HepG2 (cell line): ENCODE data around the gene FAM228B. TPM values are rescaled to one million over a fixed set of nuclear protein-coding genes. Genes with fewer than 3 reads are reported as not detected.

ENCODE experiments used
- ATAD3A ChIP-seq: sonication (generic); formaldehyde crosslinking; IDR thresholded peaks from 2 replicates; pipeline ENCODE4 v1.4.0; 2020; ENCODE audit warnings: missing genetic modification reagents
- ATF6 ChIP-seq: sonication (generic); formaldehyde crosslinking; conservative IDR thresholded peaks from 2 replicates; pipeline ENCODE4 v1.4.0; 2020; ENCODE audit warnings: missing genetic modification reagents
- CBX5 ChIP-seq: sonication (generic); formaldehyde crosslinking; IDR thresholded peaks from 2 replicates; pipeline ENCODE4 v1.4.0; 2020; ENCODE audit warnings: missing genetic modification reagents, borderline replicate concordance
- HNF4A ChIP-seq: sonication (generic); formaldehyde crosslinking; IDR thresholded peaks from 2 replicates; pipeline ENCODE4 v1.4.0; 2020; ENCODE audit warnings: missing genetic modification reagents
- MEIS2 ChIP-seq: sonication (generic); formaldehyde crosslinking; IDR thresholded peaks from 2 replicates; pipeline ENCODE4 v1.9.0; 2021; ENCODE audit warnings: mild to moderate bottlenecking, missing genetic modification reagents
- POLR2AphosphoS5 ChIP-seq: IDR thresholded peaks from 2 replicates; pipeline ENCODE4 v1.6.1; 2012; ENCODE audit warnings: low read depth, low read length
- SMARCC2 ChIP-seq: fragments of 450-650 bp; IDR thresholded peaks from 2 replicates; pipeline ENCODE4 v1.6.1; 2017; ENCODE audit warnings: antibody characterized with exemption, mild to moderate bottlenecking
- SP140L ChIP-seq: sonication (generic); formaldehyde crosslinking; IDR thresholded peaks from 2 replicates; pipeline ENCODE4 v1.4.0; 2020; ENCODE audit warnings: missing genetic modification reagents, borderline replicate concordance
- SRSF4 ChIP-seq: fragments of 200-400 bp; formaldehyde crosslinking; IDR thresholded peaks from one replicate; pipeline ENCODE4 v1.6.1; 2018; ENCODE audit warnings: mild to moderate bottlenecking, low read depth, low read length, moderate library complexity; ENCODE audit not compliant: poor library complexity, severe bottlenecking
- TP53 ChIP-seq: sonication (generic); formaldehyde crosslinking; conservative IDR thresholded peaks from 2 replicates; pipeline ENCODE4 v1.4.0; 2020; ENCODE audit warnings: missing genetic modification reagents
- UBTF ChIP-seq: sonication (generic); formaldehyde crosslinking; IDR thresholded peaks from 2 replicates; pipeline ENCODE4 v1.4.0; 2020; ENCODE audit warnings: mild to moderate bottlenecking, missing genetic modification reagents
- ZC3H4 ChIP-seq: sonication (generic); formaldehyde crosslinking; IDR thresholded peaks from 2 replicates; pipeline ENCODE4 v1.4.0; 2020; ENCODE audit warnings: missing genetic modification reagents, borderline replicate concordance
- ZMYM3 ChIP-seq: sonication (generic); formaldehyde crosslinking; IDR thresholded peaks from 2 replicates; pipeline ENCODE4 v1.5.1; 2020; ENCODE audit warnings: mild to moderate bottlenecking, missing genetic modification reagents
- ZNF17 ChIP-seq: sonication (generic); formaldehyde crosslinking; IDR thresholded peaks from 2 replicates; pipeline ENCODE4 v1.5.0; 2020; ENCODE audit warnings: mild to moderate bottlenecking, missing genetic modification reagents
- ZNF281 ChIP-seq: sonication (generic); formaldehyde crosslinking; IDR thresholded peaks from 2 replicates; pipeline ENCODE4 v1.4.0; 2020; ENCODE audit warnings: missing genetic modification reagents, borderline replicate concordance
- ZNF3 ChIP-seq: IDR thresholded peaks from 2 replicates; pipeline ENCODE4 v1.7.0; 2017; ENCODE audit warnings: inconsistent platforms
- ZNF510 ChIP-seq: sonication (generic); formaldehyde crosslinking; IDR thresholded peaks from 2 replicates; pipeline ENCODE4 v1.4.0; 2020; ENCODE audit warnings: low read depth, mild to moderate bottlenecking, missing genetic modification reagents
- ZNF770 ChIP-seq: sonication (generic); formaldehyde crosslinking; IDR thresholded peaks from 2 replicates; pipeline ENCODE4 v1.5.0; 2020; ENCODE audit warnings: mild to moderate bottlenecking, missing genetic modification reagents
- ZZZ3 ChIP-seq: sonication (generic); formaldehyde crosslinking; IDR thresholded peaks from 2 replicates; pipeline ENCODE4 v1.4.0; 2020; ENCODE audit warnings: missing genetic modification reagents, mild to moderate bottlenecking, borderline replicate concordance
- polyA plus RNA-seq, 8 experiments: library from polyadenylated mRNA; depleted of rRNA in 3 of 8; stranded (reverse) in 7 of 8; unstranded in 1 of 8; fragments of >200 nt; fragmentation: Illumina TruSeq in 4 of 8; extraction: Trizol in 4 of 8; gene quantifications; 2 replicates each; pipeline versions ENCODE4 v1.2.1 to v1.2.3, GENCODE V29; 2011 to 2016; ENCODE audit warnings: low read depth in 4 of 8, missing spikeins in 1 of 8, mixed read lengths in 1 of 8; ENCODE audit not compliant: insufficient read depth in 1 of 8
- total RNA-seq, 5 experiments: library from RNA; depleted of rRNA; stranded (reverse); fragments of >200 nt; fragmentation: Illumina TruSeq; extraction: Trizol; gene quantifications; 2 replicates each; pipeline ENCODE4 v1.2.3, GENCODE V29; 2016; ENCODE audit warnings: low read depth in 1 of 5

FAM228B gene
- total and polyA plus RNA-seq, 2 of the 13 experiments (the other 11 are each of a cell fraction or from before 2014, with no cell fraction given): 0.79 to 1.1 TPM

GRCh38 chr2:24084386-24085199 is 38.7 kb upstream of the FAM228B start, which contains the start of gene TP53I3 (continued):
- TF ChIP-seq ATAD3A: no peak
- TF ChIP-seq ZNF281: no peak; the same call in 1 of the 2 replicates
- TF ChIP-seq TP53 (CRISPR knock-in tag): no peak
- TF ChIP-seq ZNF17: no peak
- TF ChIP-seq ZNF770 (CRISPR knock-in tag): peak; percentile 95
- TF ChIP-seq ZC3H4 (CRISPR knock-in tag): no peak
- no peak; the same call in none of the 2 replicates for TF ChIP-seq ZMYM3
- peak; percentile 73; the same call in 1 of the 2 replicates for TF ChIP-seq MEIS2 (CRISPR knock-in tag)
- TF ChIP-seq CBX5 (CRISPR knock-in tag): no peak; the same call in 1 of the 2 replicates
- TF ChIP-seq ZNF510 (CRISPR knock-in tag): no peak
- TF ChIP-seq ZZZ3 (CRISPR knock-in tag): no peak; the same call in 1 of the 2 replicates
- no peak for TF ChIP-seq SRSF4
- TF ChIP-seq UBTF (CRISPR knock-in tag): peak; percentile 100
- 0 out of 2 replicates have a peak, but pooled peaks have one; percentile 33 for TF ChIP-seq ZNF3 (CRISPR knock-in tag)
- no peak; the same call in 1 of the 2 replicates for TF ChIP-seq ATF6 (CRISPR knock-in tag)
- TF ChIP-seq SP140L: peak; percentile 69; the same call in 1 of the 2 replicates
- no peak for TF ChIP-seq SMARCC2
- TF ChIP-seq HNF4A: no peak
- TF ChIP-seq POLR2AphosphoS5: peak; percentile 64
